GM10847 (cell line): Measurements from ENCODE around the gene PKHD1.

Experiments
- POLR2A ChIP-seq: IDR thresholded peaks from 2 replicates; pipeline ENCODE4 v1.6.1; 2011; ENCODE audit not compliant: insufficient read length; ENCODE audit errors: extremely low read depth

The PKHD1 gene

GRCh38 chr6:51996296-51996947 is 91.0 kb downstream of the PKHD1 start:
- TF ChIP-seq POLR2A = no peak

GRCh38 chr6:51995214-51995755 is 92.1 kb downstream of the PKHD1 start:
- TF ChIP-seq POLR2A = no peak

DNA sequence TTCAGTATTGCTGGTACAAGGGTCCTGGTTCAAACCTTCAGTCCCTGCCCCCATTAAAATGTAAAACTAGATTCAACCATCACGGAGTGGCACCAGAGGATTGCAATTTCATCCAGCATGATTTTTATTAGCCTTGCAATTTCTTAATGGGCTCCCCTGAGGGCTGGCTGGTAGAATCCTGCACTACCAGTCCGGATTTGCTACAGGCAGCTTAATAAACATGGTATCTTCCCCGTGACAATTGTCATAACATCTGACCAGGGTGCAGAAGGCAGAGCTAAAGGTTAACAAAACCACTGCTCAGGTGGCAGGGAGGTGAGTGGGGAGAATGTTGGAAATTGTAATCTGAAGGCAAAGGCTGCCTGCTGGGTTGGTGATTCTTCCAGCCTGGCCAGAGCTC is 94.5 kb downstream of the PKHD1 start:
- TF ChIP-seq POLR2A = no peak

DNA sequence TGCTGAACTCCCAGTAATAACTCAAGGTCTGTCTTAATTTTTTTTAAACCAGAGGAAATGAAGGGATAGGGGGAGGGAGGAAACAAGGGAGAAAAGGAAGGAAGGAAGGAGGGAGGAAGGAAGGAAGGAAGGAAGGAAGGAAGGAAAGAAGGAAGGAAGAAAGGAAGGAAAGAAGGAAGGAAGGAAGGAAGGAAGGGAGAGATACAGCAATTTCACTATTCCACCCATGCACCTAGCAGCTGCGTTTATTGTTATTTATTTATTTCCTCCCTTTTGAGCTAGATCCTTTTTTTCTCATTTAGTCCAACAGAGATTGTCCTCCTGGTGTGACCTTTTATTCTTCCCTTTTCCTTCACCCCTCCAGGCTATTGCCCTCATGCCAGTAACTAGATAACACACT is 97.6 kb downstream of the PKHD1 start:
- TF ChIP-seq POLR2A = no peak

- TF ChIP-seq POLR2A = no peak
Observed at GRCh38 chr6:51986864-51987263, 100.5 kb downstream of the PKHD1 start.

- TF ChIP-seq POLR2A = no peak
Observed at GRCh38 chr6:51983564-51983963, 103.8 kb downstream of the PKHD1 start.

DNA sequence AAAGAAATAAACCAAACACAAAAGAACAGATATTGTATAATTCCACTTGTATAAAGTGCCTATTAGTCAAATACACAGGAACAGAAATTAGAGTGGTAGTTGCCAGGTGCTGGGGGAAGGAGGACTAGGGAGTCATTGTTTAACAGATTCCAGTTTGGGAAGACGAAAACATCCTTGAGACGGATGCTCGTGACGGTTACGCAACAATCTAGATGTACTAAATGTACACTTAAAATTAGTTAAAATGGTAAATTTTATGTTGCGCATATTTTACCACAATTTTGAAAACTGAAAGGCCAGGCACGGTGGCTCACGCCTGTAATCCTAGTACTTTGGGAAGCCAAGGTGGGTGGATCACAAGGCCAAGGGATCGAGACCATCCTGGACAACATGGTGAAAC is 111.0 kb downstream of the PKHD1 start:
- TF ChIP-seq POLR2A = no peak

DNA sequence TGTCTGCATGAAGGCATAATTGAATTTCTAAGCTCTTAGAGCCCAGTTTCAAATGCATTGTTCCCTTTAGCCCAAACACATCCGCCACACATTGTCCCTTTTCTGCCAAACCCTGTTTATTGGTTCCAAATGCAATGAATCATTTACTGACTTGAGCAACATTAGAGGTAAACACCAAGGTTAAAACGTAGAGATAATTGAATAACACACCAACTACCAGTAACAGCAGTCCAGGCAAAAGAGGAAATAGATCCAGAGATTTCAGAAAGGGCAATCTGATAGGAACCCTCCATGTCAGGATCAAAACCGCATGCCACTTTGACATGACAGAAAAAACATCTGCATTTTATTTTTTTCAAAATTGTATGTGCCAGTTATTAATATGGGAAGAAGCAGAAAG is 114.8 kb downstream of the PKHD1 start:
- no peak for TF ChIP-seq POLR2A

DNA sequence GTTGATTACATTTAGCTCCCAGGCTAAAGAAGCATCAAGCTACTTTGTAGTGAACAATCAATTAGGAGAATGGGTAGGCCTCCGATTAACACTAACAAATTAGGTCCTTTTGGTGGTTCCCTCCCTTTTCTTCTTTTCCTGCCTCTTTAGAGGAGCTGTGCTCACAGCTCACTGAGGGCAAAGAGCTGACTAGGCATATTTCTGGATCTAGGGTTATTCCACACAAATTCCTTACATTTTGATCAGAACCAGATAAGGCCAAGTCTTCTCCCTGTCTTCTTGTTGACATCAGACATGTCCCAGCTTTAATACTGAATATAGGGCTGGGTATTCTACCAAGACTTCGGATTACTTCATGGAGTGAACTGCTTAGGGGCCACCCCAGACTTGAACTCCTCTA is 119.1 kb downstream of the PKHD1 start:
- TF ChIP-seq POLR2A = no peak

GRCh38 chr6:51965222-51965801 is 122.1 kb downstream of the PKHD1 start:
- no peak for TF ChIP-seq POLR2A

DNA sequence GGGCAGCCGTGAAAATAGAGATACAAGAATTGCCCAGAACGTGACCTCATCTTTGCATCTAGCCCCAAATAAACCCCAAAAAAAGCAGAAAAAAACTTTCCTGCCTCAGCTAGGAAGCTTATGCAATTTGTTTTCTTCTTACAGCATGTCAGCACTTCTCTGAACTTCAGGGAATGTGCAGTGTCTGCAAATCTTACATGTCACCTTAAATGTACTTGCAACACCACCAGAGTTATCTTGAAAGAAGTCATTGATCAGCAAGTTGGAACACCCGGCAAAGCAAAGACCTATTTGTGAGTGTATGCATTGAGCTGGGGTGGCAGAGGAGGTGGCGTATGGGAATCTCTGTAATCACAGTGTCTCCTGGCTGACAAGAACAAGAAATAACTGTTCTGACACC is 123.4 kb downstream of the PKHD1 start:
- no peak for TF ChIP-seq POLR2A

- no peak for TF ChIP-seq POLR2A
Observed at GRCh38 chr6:51962354-51962753, 125.1 kb downstream of the PKHD1 start.

GRCh38 chr6:51960419-51960818 is 127.0 kb downstream of the PKHD1 start:
- no peak for TF ChIP-seq POLR2A

GRCh38 chr6:51959744-51960383 is 127.5 kb downstream of the PKHD1 start:
- no peak for TF ChIP-seq POLR2A

DNA sequence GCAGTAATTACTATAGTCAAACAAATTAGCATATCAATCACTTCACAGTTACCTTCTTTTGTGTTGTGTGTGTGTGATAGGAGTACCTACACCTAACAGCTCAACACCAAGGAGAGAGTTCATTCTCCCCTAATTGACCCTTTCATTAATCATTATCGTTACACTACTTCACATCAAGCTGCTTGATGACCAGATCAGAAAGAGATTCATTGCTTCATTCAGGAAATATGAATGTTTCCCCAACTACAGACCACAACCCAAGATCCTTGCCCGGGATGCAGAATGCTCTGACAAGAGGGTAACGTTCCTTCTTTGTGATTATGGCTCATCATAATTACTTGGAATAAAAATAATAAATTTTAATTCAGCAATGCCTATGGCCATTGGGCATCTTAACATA is 132.7 kb downstream of the PKHD1 start:
- no peak for TF ChIP-seq POLR2A

DNA sequence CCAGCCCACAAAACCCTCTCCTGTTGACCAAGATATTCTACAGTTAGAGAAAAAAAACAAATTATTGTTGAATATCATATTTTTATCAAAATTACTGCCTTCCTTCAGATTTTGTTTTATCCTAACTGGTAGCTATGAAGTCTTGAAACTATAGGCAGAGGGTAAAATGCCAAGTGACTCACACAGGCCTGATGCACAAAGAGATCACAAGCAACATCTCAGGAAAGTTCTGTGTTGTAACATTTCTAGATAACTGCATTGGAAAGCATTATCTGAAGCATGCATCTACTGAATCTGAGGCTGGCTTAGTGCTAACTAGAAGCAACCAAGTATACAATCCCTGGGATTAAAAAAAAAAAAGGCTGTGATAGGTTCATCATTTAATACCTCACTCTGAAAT is 134.2 kb downstream of the PKHD1 start:
- no peak for TF ChIP-seq POLR2A
